IMR-90 (cell line): ENCODE data around the gene MET. TPM values are rescaled to one million over a fixed set of nuclear protein-coding genes. Genes with fewer than 3 reads are reported as not detected.
"Not testable (repeated sequence)": the region's sequence is repeated elsewhere in the genome, so short reads cannot be mapped to it uniquely, and the experiment has no call there.

ENCODE experiments used
- ATAC-seq: fragments of 200-7000 bp; cut with Tn5 transposase; 2 replicates; pipeline ENCODE4 v1.9.1; 2020; ENCODE audit warnings: low read depth, mild to moderate bottlenecking, moderate library complexity
- BruUV-seq: library from RNA; stranded (reverse); fragments of 400-500 nt; replicated peaks from 2 replicates; lab custom pipeline; 2021; lab: Mats Ljungman, UMichigan
- CTCF ChIA-PET: fragments of 300-600 bp; formaldehyde crosslinking; extraction: SDS; loops from one replicate; lab custom pipeline; 2021; ENCODE audit warnings: antibody characterized with exemption; lab: Yijun Ruan, JAX
- POLR2A ChIA-PET: fragments of 300-600 bp; sonication (Branson Sonifier 250); formaldehyde crosslinking; loops from one replicate; lab custom pipeline; 2022; ENCODE audit warnings: antibody characterized with exemption; ENCODE audit not compliant: unreplicated experiment; lab: Charles Lee
- DNase-seq: peaks from one replicate; pipeline ENCODE4 v3.0.0; 2013
- H2AFZ ChIP-seq: replicated peaks from 2 replicates; pipeline ENCODE3; 2013; ENCODE audit warnings: low read length, mild to moderate bottlenecking; ENCODE audit not compliant: poor library complexity
- H2AK5ac ChIP-seq: 2 replicates; pipeline ENCODE4 v1.6.1; 2013; ENCODE audit warnings: low read depth, low read length, inconsistent platforms
- H2AK9ac ChIP-seq: replicated peaks from 2 replicates; pipeline ENCODE3; 2013; ENCODE audit warnings: mild to moderate bottlenecking, low read depth, low read length, moderate library complexity; ENCODE audit not compliant: poor library complexity
- H2BK120ac ChIP-seq: 2 replicates; pipeline ENCODE4 v1.6.1; 2013; ENCODE audit warnings: low read depth, low read length, inconsistent platforms
- H2BK15ac ChIP-seq: 3 replicates; pipeline ENCODE4 v1.6.1; 2013; ENCODE audit warnings: low read depth, low read length, inconsistent platforms
- H2BK20ac ChIP-seq: 2 replicates; pipeline ENCODE4 v1.6.1; 2013; ENCODE audit warnings: low read depth, mild to moderate bottlenecking, inconsistent platforms, low read length, moderate library complexity
- H2BK5ac ChIP-seq: 2 replicates; pipeline ENCODE4 v1.6.1; 2013; ENCODE audit warnings: mild to moderate bottlenecking, low read depth, low read length, inconsistent platforms; ENCODE audit not compliant: poor library complexity, severe bottlenecking
- H3K14ac ChIP-seq: replicated peaks from 2 replicates; pipeline ENCODE4 v1.6.1; 2013; ENCODE audit warnings: low read depth, low read length, inconsistent platforms
- H3K18ac ChIP-seq: 2 replicates; pipeline ENCODE4 v1.6.1; 2013; ENCODE audit warnings: low read depth, low read length, control low read depth
- H3K23ac ChIP-seq: 2 replicates; pipeline ENCODE4 v1.6.1; 2013; ENCODE audit warnings: low read depth, low read length, inconsistent platforms
- H3K27ac ChIP-seq: 2 replicates; pipeline ENCODE4 v1.5.1; 2013; ENCODE audit warnings: mild to moderate bottlenecking, control low read depth, low read length; ENCODE audit not compliant: insufficient read depth
- H3K27me3 ChIP-seq: 2 replicates; pipeline ENCODE4 v1.6.1; 2013; ENCODE audit warnings: low read length; ENCODE audit not compliant: control insufficient read depth, insufficient read depth
- H3K36me3 ChIP-seq: 2 replicates; pipeline ENCODE4 v1.6.1; 2013; ENCODE audit warnings: low read length, mixed read lengths; ENCODE audit not compliant: control insufficient read depth, insufficient read depth
- H3K4ac ChIP-seq: 2 replicates; pipeline ENCODE4 v1.6.1; 2013; ENCODE audit warnings: low read depth, low read length, inconsistent platforms
- H3K4me1 ChIP-seq: 2 replicates; pipeline ENCODE4 v1.6.1; 2013; ENCODE audit warnings: low read length, mixed read lengths; ENCODE audit not compliant: control insufficient read depth, insufficient read depth
- H3K4me2 ChIP-seq: 2 replicates; pipeline ENCODE4 v1.6.1; 2013; ENCODE audit warnings: low read depth, mild to moderate bottlenecking, control low read depth, low read length, moderate library complexity
- H3K4me3 ChIP-seq: 2 replicates; pipeline ENCODE4 v1.5.1; 2013; ENCODE audit warnings: low read depth, mild to moderate bottlenecking, control low read depth, low read length, moderate library complexity; ENCODE audit not compliant: insufficient read depth
- H3K56ac ChIP-seq: 2 replicates; pipeline ENCODE4 v1.6.1; 2013; ENCODE audit warnings: low read length, inconsistent platforms; ENCODE audit not compliant: insufficient read depth; ENCODE audit errors: extremely low read depth
- H3K79me1 ChIP-seq, 2 experiments: 2 replicates each; pipeline ENCODE4 v1.6.1; 2013; ENCODE audit warnings: low read length in 2 of 2, inconsistent platforms in 1 of 2, low read depth in 1 of 2
- H3K9ac ChIP-seq: 2 replicates; pipeline ENCODE4 v1.6.1; 2013; ENCODE audit warnings: low read depth, low read length, control low read depth
- H3K9me1 ChIP-seq: 2 replicates; pipeline ENCODE4 v1.6.1; 2013; ENCODE audit warnings: low read length, inconsistent platforms; ENCODE audit not compliant: insufficient read depth
- H3K9me3 ChIP-seq: 2 replicates; pipeline ENCODE4 v1.6.1; 2013; ENCODE audit warnings: low read length; ENCODE audit not compliant: control insufficient read depth, insufficient read depth
- H4K20me1 ChIP-seq: 2 replicates; pipeline ENCODE4 v1.6.1; 2013; ENCODE audit warnings: low read length, inconsistent platforms; ENCODE audit not compliant: insufficient read depth
- H4K5ac ChIP-seq: 2 replicates; pipeline ENCODE4 v1.6.1; 2013; ENCODE audit warnings: mild to moderate bottlenecking, low read depth, low read length, control low read depth
- H4K8ac ChIP-seq, 2 experiments: 2 replicates each; pipeline ENCODE4 v1.6.1; 2013; ENCODE audit warnings: low read depth in 2 of 2, low read length in 2 of 2, control low read depth in 1 of 2, inconsistent platforms in 1 of 2
- H4K91ac ChIP-seq: 2 replicates; pipeline ENCODE4 v1.6.1; 2013; ENCODE audit warnings: low read depth, low read length, inconsistent platforms; ENCODE audit not compliant: insufficient read depth
- CEBPB ChIP-seq: IDR thresholded peaks from 2 replicates; pipeline ENCODE4 v1.6.1; 2012; ENCODE audit warnings: low read depth, low read length, improper control_type of control experiment
- CHD1 ChIP-seq: IDR thresholded peaks from 2 replicates; pipeline ENCODE4 v1.6.1; 2012; ENCODE audit warnings: low read depth, low read length, improper control_type of control experiment
- FOS ChIP-seq: fragments of 150-350 bp; IDR thresholded peaks from 2 replicates; pipeline ENCODE4 v1.6.1; 2016; ENCODE audit warnings: low read depth, low read length
- POLR2A ChIP-seq: IDR thresholded peaks from 2 replicates; pipeline ENCODE4 v1.6.1; 2012; ENCODE audit warnings: mild to moderate bottlenecking, low read depth, low read length
- RAD21 ChIP-seq: IDR thresholded peaks from 2 replicates; pipeline ENCODE4 v1.6.1; 2012; ENCODE audit warnings: low read length, improper control_type of control experiment
- RCOR1 ChIP-seq: IDR thresholded peaks from 2 replicates; pipeline ENCODE4 v1.6.1; 2012; ENCODE audit warnings: mild to moderate bottlenecking, low read length, improper control_type of control experiment; ENCODE audit not compliant: insufficient replicate concordance
- RFX5 ChIP-seq: IDR thresholded peaks from 2 replicates; pipeline ENCODE4 v1.8.0; 2012; ENCODE audit warnings: low read depth, mild to moderate bottlenecking, low read length, moderate library complexity
- WGBS, 2 experiments: methylation state at CpG; one replicate each; pipeline versions ENCODE4 v1.1.5 to v1.1.7; 2013; ENCODE audit warnings: missing lambda C conversion rate in 2 of 2; ENCODE audit not compliant: insufficient read length in 1 of 2; ENCODE audit errors: extremely low coverage in 2 of 2; 5-methylcytosine and 5-hydroxymethylcytosine counted together
- dilution Hi-C: fragments of 300-500 bp; cut with HindIII; formaldehyde crosslinking; loops from one replicate; pipeline ENCODE4 v1.14.3; 2018; ENCODE audit warnings: low sequenced_read_pairs; ENCODE audit not compliant: unreplicated experiment
- in situ Hi-C: fragments of 300-500 bp; cut with MboI; formaldehyde crosslinking; loops from 3 replicates; pipeline ENCODE4 v1.14.3; 2019; ENCODE audit warnings: low sequenced_read_pairs, inconsistent platforms, mixed read lengths
- intact Hi-C: fragments of 100-400 bp; cut with micrococcal nuclease; formaldehyde crosslinking; loops from 2 replicates; pipeline ENCODE4 v1.10.0; 2022
- polyA plus RNA-seq, 3 experiments: library from polyadenylated mRNA; depleted of rRNA; stranded (reverse); fragments of >200 nt; gene quantifications; 2 replicates each; pipeline ENCODE4 v1.2.3, GENCODE V29; 2012; ENCODE audit warnings: low replicate concordance in 1 of 3
- total RNA-seq: library from RNA; depleted of rRNA; stranded (reverse); fragments of >200 nt; gene quantifications from 2 replicates; pipeline ENCODE4 v1.2.3, GENCODE V29; 2012
- TF ChIP-seq, protein P1 (sequence below): fragments of 150-350 bp; IDR thresholded peaks from 2 replicates; pipeline ENCODE4 v1.6.1; 2017; ENCODE audit warnings: mild to moderate bottlenecking, antibody characterized with exemption, low read length, low read depth

The MET gene
- total and polyA plus RNA-seq, 2 of the 4 experiments (the other 2 are of a cell fraction), result 15.0 to 84.6 TPM

DNA sequence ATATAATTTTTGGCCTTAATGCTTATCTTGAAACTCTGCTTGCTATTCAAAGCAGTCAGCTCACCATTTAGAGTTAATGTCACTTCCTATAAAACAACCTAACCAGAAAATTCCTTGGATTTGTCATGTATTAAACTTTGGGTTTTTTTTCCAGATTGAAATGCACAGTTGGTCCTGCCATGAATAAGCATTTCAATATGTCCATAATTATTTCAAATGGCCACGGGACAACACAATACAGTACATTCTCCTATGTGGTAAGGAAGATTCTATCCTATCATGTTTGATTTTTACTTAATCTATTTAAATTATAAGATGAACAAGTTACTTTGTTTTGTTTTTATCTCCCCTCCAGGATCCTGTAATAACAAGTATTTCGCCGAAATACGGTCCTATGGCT, 85.3 kb downstream of the MET start:
- Histone ChIP-seq H4K91ac (no peak overlapping the region), H3K79me1 (no peaks in the 10 kb centered on the region; a peak in 1 of 4 replicates), H3K4ac (no peak overlapping the region), H3K27ac (no peak overlapping the region), H2BK15ac (no peak overlapping the region), H3K36me3 (no peaks in the 10 kb centered on the region), H2AK9ac (no peak overlapping the region), H3K9me3 (no peaks in the 10 kb centered on the region), H2BK20ac (no peak overlapping the region), H3K9me1 (no peaks in the 10 kb centered on the region), H4K5ac (no peak overlapping the region), H3K4me2 (no peak overlapping the region), H2BK120ac (no peak overlapping the region), H2BK5ac (no peak overlapping the region), H3K4me3 (no peak overlapping the region), H3K56ac (no peak overlapping the region), H4K20me1 (no peaks in the 10 kb centered on the region), H3K18ac (no peak overlapping the region), H3K4me1 (no peaks in the 10 kb centered on the region), H3K14ac (no peak overlapping the region), H3K23ac (no peak overlapping the region), H4K8ac (no peak overlapping the region), H2AK5ac (no peak overlapping the region), H2AFZ (no peak overlapping the region), H3K27me3 (no peaks in the 10 kb centered on the region), H3K9ac (no peak overlapping the region)
- TF ChIP-seq FOS, result no peak
- no peak for TF ChIP-seq CHD1
- no peak for TF ChIP-seq RCOR1
- TF ChIP-seq, protein P1, sequence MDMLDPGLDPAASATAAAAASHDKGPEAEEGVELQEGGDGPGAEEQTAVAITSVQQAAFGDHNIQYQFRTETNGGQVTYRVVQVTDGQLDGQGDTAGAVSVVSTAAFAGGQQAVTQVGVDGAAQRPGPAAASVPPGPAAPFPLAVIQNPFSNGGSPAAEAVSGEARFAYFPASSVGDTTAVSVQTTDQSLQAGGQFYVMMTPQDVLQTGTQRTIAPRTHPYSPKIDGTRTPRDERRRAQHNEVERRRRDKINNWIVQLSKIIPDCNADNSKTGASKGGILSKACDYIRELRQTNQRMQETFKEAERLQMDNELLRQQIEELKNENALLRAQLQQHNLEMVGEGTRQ, result no peak
- TF ChIP-seq RAD21, result no peak
- TF ChIP-seq POLR2A, result no peak
- no peak for TF ChIP-seq RFX5
- TF ChIP-seq CEBPB, result no peak
- in situ Hi-C loops, result no loop called here
- BruUV-seq, result no TSS peak
- POLR2A ChIA-PET, result no interaction called here
- no peak for DNase-seq
- intact Hi-C loops, result loop anchor here (2.0 kb wide), 1 partner anchor 14 kb away; no protein-coding TSS in a partner anchor
- dilution Hi-C loops, result no loop called here
- no peak for ATAC-seq
- CTCF ChIA-PET, result interaction anchor here (0.8 kb wide), 1 partner anchor 86 kb away, joined by 3 read pairs; the partner anchor contains the start of gene MET
- no CpG with 5 or more reads among the region's 4 CpGs for WGBS, 2 experiments

DNA sequence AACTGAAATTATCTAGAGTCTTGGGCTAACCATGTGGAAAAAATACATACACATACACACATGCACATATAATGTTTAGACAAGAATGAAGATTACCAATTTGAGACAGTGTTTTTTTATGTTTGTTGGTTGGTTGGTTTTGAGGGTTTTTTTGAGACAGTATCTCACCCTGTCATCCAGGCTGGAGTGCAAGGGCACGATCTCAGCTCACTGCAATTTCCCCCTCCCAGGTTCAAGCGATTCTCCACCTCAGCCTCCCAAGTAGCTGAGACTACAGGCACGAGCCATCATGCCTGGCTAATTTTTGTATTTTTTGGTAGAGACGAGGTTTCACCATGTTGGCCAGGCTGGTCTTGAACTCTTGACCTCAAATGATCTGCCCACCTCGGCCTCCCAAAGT, 87.6 kb downstream of the MET start:
- H3K14ac ChIP-seq, H2BK20ac ChIP-seq, H3K79me1 ChIP-seq, H2AK5ac ChIP-seq, ATAC-seq, H2AFZ ChIP-seq, H3K27me3 ChIP-seq, CTCF ChIA-PET, POLR2A ChIA-PET, H3K9me3 ChIP-seq, H4K8ac ChIP-seq, H3K4me1 ChIP-seq, H3K4me2 ChIP-seq, H3K27ac ChIP-seq, H2BK120ac ChIP-seq, dilution Hi-C loops, H3K9ac ChIP-seq, in situ Hi-C loops, intact Hi-C loops, H2BK15ac ChIP-seq, H4K91ac ChIP-seq, H3K18ac ChIP-seq, H4K20me1 ChIP-seq, H2AK9ac ChIP-seq, H3K4ac ChIP-seq, BruUV-seq, H3K9me1 ChIP-seq, H4K5ac ChIP-seq, DNase-seq, H3K4me3 ChIP-seq, H3K23ac ChIP-seq, H3K56ac ChIP-seq, H3K36me3 ChIP-seq, H2BK5ac ChIP-seq: not testable (repeated sequence)
- WGBS, 2 experiments, result 100% methylated on average over 2 of the region's 5 CpGs; no CpG with 5 or more reads in 1 of the 2 experiments
